OCI-LY1 (cell line): Measurements from ENCODE around the gene UBAP1.
"Not testable (repeated sequence)": the region's sequence is repeated elsewhere in the genome, so short reads cannot be mapped to it uniquely, and the experiment has no call there.

Source experiments
- H2AFZ ChIP-seq: fragments of 200-600 bp; sonication (generic), shearing (Covaris generic); 2 replicates; pipeline ENCODE4 v1.6.0; 2014; ENCODE audit warnings: antibody characterized with exemption, mild to moderate bottlenecking, low read length
- H3F3A ChIP-seq: fragments of 200-600 bp; sonication (generic), shearing (Covaris generic); 2 replicates; pipeline ENCODE4 v1.6.0; 2014; ENCODE audit warnings: mild to moderate bottlenecking, antibody characterized with exemption, low read length, moderate library complexity; ENCODE audit not compliant: insufficient read depth
- H3K27ac ChIP-seq: fragments of 200-600 bp; sonication (generic); 2 replicates; pipeline ENCODE4 v1.5.1; 2014; ENCODE audit warnings: low read length, mixed run types, mild to moderate bottlenecking, low read depth; ENCODE audit not compliant: poor library complexity, severe bottlenecking
- H3K27me3 ChIP-seq: fragments of 200-600 bp; sonication (generic); 2 replicates; pipeline ENCODE4 v1.6.0; 2014; ENCODE audit warnings: antibody characterized with exemption, mild to moderate bottlenecking, low read length, moderate library complexity; ENCODE audit not compliant: insufficient read depth
- H3K36me3 ChIP-seq: fragments of 200-600 bp; sonication (generic); 2 replicates; pipeline ENCODE4 v1.6.1; 2014; ENCODE audit warnings: mild to moderate bottlenecking, antibody characterized with exemption, low read length, moderate library complexity, mixed read lengths; ENCODE audit not compliant: insufficient read depth
- H3K4me1 ChIP-seq: fragments of 200-600 bp; sonication (generic); 2 replicates; pipeline ENCODE4 v1.5.1; 2014; ENCODE audit warnings: mild to moderate bottlenecking, low read length, moderate library complexity; ENCODE audit not compliant: insufficient read depth, severe bottlenecking
- H3K4me2 ChIP-seq: fragments of 200-600 bp; sonication (generic), shearing (Covaris generic); 2 replicates; pipeline ENCODE4 v1.6.1; 2014; ENCODE audit warnings: low read length
- H3K4me3 ChIP-seq: fragments of 200-600 bp; sonication (generic); 2 replicates; pipeline ENCODE4 v1.5.1; 2014; ENCODE audit warnings: low read length, low read depth, mild to moderate bottlenecking, mixed read lengths; ENCODE audit not compliant: poor library complexity, severe bottlenecking
- H3K79me2 ChIP-seq: fragments of 200-600 bp; shearing (Covaris generic); 2 replicates; pipeline ENCODE4 v1.6.1; 2016; ENCODE audit warnings: mixed run types, low read length, mixed read lengths; ENCODE audit not compliant: insufficient read depth
- H3K9ac ChIP-seq: fragments of 200-600 bp; sonication (generic), shearing (Covaris generic); 2 replicates; pipeline ENCODE4 v1.6.1; 2014; ENCODE audit warnings: mild to moderate bottlenecking, low read length, mixed read lengths
- H3K9me2 ChIP-seq: fragments of 200-600 bp; sonication (generic), shearing (Covaris generic); 2 replicates; pipeline ENCODE4 v1.6.1; 2014; ENCODE audit warnings: low read depth, mild to moderate bottlenecking, low read length, mixed read lengths
- H3K9me3 ChIP-seq: fragments of 200-600 bp; shearing (Covaris generic); 2 replicates; pipeline ENCODE4 v1.6.1; 2014; ENCODE audit warnings: low read length, mixed read lengths
- H4K20me1 ChIP-seq: fragments of 200-600 bp; sonication (generic), shearing (Covaris generic); 2 replicates; pipeline ENCODE4 v1.6.0; 2016; ENCODE audit warnings: mild to moderate bottlenecking, low read length; ENCODE audit not compliant: insufficient read depth
- EZH2 ChIP-seq: fragments of 200-600 bp; sonication (generic), shearing (Covaris generic); IDR thresholded peaks from 2 replicates; pipeline ENCODE4 v1.8.0; 2017; ENCODE audit warnings: borderline replicate concordance, mixed run types, mild to moderate bottlenecking, antibody characterized with exemption, low read length, moderate library complexity, mixed read lengths
- TF ChIP-seq, protein P1 (sequence below): fragments of 200-600 bp; sonication (generic), shearing (Covaris generic); IDR thresholded peaks from 2 replicates; pipeline ENCODE4 v1.5.1; 2017; ENCODE audit warnings: mild to moderate bottlenecking, antibody characterized with exemption, low read length, moderate library complexity, mixed read lengths

The UBAP1 gene

DNA sequence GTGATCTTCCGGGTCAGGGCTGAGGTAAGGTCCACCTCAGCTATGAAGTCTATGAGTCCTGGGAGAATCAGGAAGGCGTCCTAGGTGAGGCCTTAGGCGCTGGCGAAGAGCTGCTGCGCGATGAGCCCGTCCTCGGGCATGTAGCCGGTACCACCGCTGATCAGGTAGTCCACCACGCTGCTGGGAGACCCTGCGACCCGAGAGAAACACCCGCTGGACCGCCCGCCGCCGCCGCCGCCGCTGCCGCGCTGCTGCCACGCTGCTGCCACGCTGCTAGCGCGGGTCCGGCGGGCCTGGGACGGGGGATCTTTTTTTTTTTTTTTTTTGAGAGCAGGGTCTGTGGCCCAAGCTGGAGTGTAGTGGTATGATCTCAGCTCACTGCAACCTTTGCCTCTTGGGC, 44.3 kb upstream of the UBAP1 start:
- H3K4me1 ChIP-seq, result peaks cover 8% of the 10 kb centered on the region
- H3K9me3 ChIP-seq, result no peaks in the 10 kb centered on the region
- no peak overlapping the region for H2AFZ ChIP-seq
- H3K27ac ChIP-seq, result no peak overlapping the region
- H3K27me3 ChIP-seq, result no peaks in the 10 kb centered on the region
- H3K4me3 ChIP-seq, result no peak overlapping the region
- H3K36me3 ChIP-seq, result no peaks in the 10 kb centered on the region
- H3K9ac ChIP-seq, result no peak overlapping the region
- H4K20me1 ChIP-seq, result no peaks in the 10 kb centered on the region
- TF ChIP-seq, protein P1, sequence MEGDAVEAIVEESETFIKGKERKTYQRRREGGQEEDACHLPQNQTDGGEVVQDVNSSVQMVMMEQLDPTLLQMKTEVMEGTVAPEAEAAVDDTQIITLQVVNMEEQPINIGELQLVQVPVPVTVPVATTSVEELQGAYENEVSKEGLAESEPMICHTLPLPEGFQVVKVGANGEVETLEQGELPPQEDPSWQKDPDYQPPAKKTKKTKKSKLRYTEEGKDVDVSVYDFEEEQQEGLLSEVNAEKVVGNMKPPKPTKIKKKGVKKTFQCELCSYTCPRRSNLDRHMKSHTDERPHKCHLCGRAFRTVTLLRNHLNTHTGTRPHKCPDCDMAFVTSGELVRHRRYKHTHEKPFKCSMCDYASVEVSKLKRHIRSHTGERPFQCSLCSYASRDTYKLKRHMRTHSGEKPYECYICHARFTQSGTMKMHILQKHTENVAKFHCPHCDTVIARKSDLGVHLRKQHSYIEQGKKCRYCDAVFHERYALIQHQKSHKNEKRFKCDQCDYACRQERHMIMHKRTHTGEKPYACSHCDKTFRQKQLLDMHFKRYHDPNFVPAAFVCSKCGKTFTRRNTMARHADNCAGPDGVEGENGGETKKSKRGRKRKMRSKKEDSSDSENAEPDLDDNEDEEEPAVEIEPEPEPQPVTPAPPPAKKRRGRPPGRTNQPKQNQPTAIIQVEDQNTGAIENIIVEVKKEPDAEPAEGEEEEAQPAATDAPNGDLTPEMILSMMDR, result no peak
- no peak for TF ChIP-seq EZH2
- H3K79me2 ChIP-seq, result no peaks in the 10 kb centered on the region
- no peak overlapping the region for H3K4me2 ChIP-seq
- H3F3A ChIP-seq, result no peaks in the 10 kb centered on the region
- no peaks in the 10 kb centered on the region for H3K9me2 ChIP-seq

- H3K9me2 ChIP-seq, H3K9ac ChIP-seq, H3K36me3 ChIP-seq, H3K9me3 ChIP-seq, H3K27ac ChIP-seq, H3K4me1 ChIP-seq, H3K79me2 ChIP-seq, H3K4me2 ChIP-seq, H4K20me1 ChIP-seq, H2AFZ ChIP-seq, H3K27me3 ChIP-seq, H3F3A ChIP-seq, H3K4me3 ChIP-seq: not testable (repeated sequence)
Observed at GRCh38 chr9:34138644-34139043, 40.2 kb upstream of the UBAP1 start.

GRCh38 chr9:34139477-34140146, 39.2 kb upstream of the UBAP1 start:
- no peak overlapping the region for H3K4me2 ChIP-seq

More at GRCh38 chr9:34139477-34140146, 39.2 kb upstream of the UBAP1 start:
- Histone ChIP-seq H3K36me3 (no peaks in the 10 kb centered on the region), H2AFZ (no peak overlapping the region), H3K4me3 (no peak overlapping the region), H3K9me2 (no peaks in the 10 kb centered on the region), H3F3A (no peaks in the 10 kb centered on the region), H3K9me3 (no peaks in the 10 kb centered on the region), H3K79me2 (no peaks in the 10 kb centered on the region), H3K27me3 (no peaks in the 10 kb centered on the region), H3K9ac (no peak overlapping the region), H3K27ac (no peak overlapping the region), H4K20me1 (no peaks in the 10 kb centered on the region), H3K4me1 (peaks cover 8% of the 10 kb centered on the region)
- TF ChIP-seq EZH2, result no peak
- TF ChIP-seq, protein P1, result peak; percentile 51
